Measurements from ENCODE around the gene TTC14.

GRCh38 chr3:180570238-180570637 is 31.7 kb upstream of the TTC14 start:
- TF ChIP-seq CTCF (IDR thresholded peaks at IDR 0.05): no peak
- no peak for TF ChIP-seq EZH2 (IDR thresholded peaks at IDR 0.05)
- TF ChIP-seq EZH2phosphoT487 (IDR thresholded peaks at IDR 0.05): no peak
